Gastroesophageal sphincter (tissue), 4 donors: ENCODE data around the gene ATP6V1E1. TPM values are rescaled to one million over a fixed set of nuclear protein-coding genes. Genes with fewer than 3 reads are reported as not detected.

Experiments used
- ATAC-seq: fragments of 150-250 bp; one replicate; pipeline ENCODE4 v1.9.1; 2016; ENCODE audit warnings: mild to moderate bottlenecking, moderate library complexity
- H3K27ac ChIP-seq, 4 donors: fragments of 200-600 bp; sonication (generic) in 3 of 4; 1 replicate in 3 of 4; 2 replicates in 1 of 4; pipeline ENCODE4 v1.5.1; 2016 to 2019
- H3K27me3 ChIP-seq: fragments of 200-600 bp; sonication (generic); one replicate; pipeline ENCODE4 v1.5.1; 2019
- H3K36me3 ChIP-seq, 2 donors: fragments of 200-600 bp; sonication (generic); one replicate each; pipeline ENCODE4 v1.5.1; 2019; ENCODE audit warnings: control low read depth in 1 of 2
- H3K4me1 ChIP-seq, 3 donors: fragments of 200-600 bp; sonication (generic); 1 replicate in 2 of 3; 2 replicates in 1 of 3; pipeline ENCODE4 v1.5.1; 2016 to 2019; ENCODE audit warnings: control low read depth in 2 of 3
- H3K4me3 ChIP-seq, 2 donors: fragments of 200-600 bp; sonication (generic); one replicate each; pipeline ENCODE4 v1.5.1; 2019; ENCODE audit warnings: mild to moderate bottlenecking in 1 of 2, moderate library complexity in 1 of 2
- H3K9me3 ChIP-seq, 3 donors: fragments of 200-600 bp; sonication (generic); one replicate each; pipeline ENCODE4 v1.5.1; 2017 to 2019; ENCODE audit warnings: control low read depth in 2 of 3
- CTCF ChIP-seq, 4 experiments: fragments of 200-600 bp in 2 of 4; fragments of 450-650 bp in 2 of 4; sonication (generic) in 1 of 4; IDR thresholded peaks; one replicate each; pipeline ENCODE4 v1.5.1; 2017 to 2019; ENCODE audit warnings: antibody characterized with exemption in 4 of 4, mild to moderate bottlenecking in 2 of 4, moderate library complexity in 2 of 4
- EP300 ChIP-seq: sonication (generic); formaldehyde crosslinking; IDR thresholded peaks from one replicate; pipeline ENCODE4 v1.6.1; 2017; ENCODE audit warnings: antibody characterized with exemption, mild to moderate bottlenecking
- POLR2A ChIP-seq, 2 donors: fragments of 450-650 bp; IDR thresholded peaks; one replicate each; pipeline ENCODE4 v1.6.1; 2017; ENCODE audit warnings: antibody characterized with exemption in 2 of 2, mild to moderate bottlenecking in 2 of 2, moderate library complexity in 1 of 2
- POLR2AphosphoS5 ChIP-seq: sonication (generic); formaldehyde crosslinking; IDR thresholded peaks from one replicate; pipeline ENCODE4 v1.6.1; 2017; ENCODE audit warnings: antibody characterized with exemption
- WGBS, 2 donors: methylation state at CpG; one replicate each; pipeline ENCODE4 v1.1.5; 2018; ENCODE audit warnings: low coverage in 1 of 2; 5-methylcytosine and 5-hydroxymethylcytosine counted together
- total RNA-seq, 4 donors: library from RNA; depleted of rRNA; stranded (reverse); fragments of >200 nt; gene quantifications; one replicate each; pipeline ENCODE4 v1.1.0, GENCODE V29; 2016

ATP6V1E1 gene
- total RNA-seq, 4 donors from 2014 or later, result 146 to 252 (median 195) TPM

- no peaks in the 10 kb centered on the region for H3K27me3 ChIP-seq
- H3K4me1 ChIP-seq, result no peaks in the 10 kb centered on the region
- ATAC-seq, result no peak
- peaks cover 0 to 100% of the 10 kb centered on the region in 2 donors for H3K36me3 ChIP-seq
- peak overlapping the region in 1 of 4 donors; percentile 77 for H3K27ac ChIP-seq
- no peaks in the 10 kb centered on the region for H3K9me3 ChIP-seq
- H3K4me3 ChIP-seq, result no peak overlapping the region
- 94% methylated on average over 6 of the region's 6 CpGs; no CpG with 5 or more reads in 1 of the 2 donors for WGBS, 2 donors
- no peak for TF ChIP-seq CTCF (IDR thresholded peaks at IDR 0.05)
Measured at GRCh38 chr22:17596226-17596625, 32.3 kb downstream of the ATP6V1E1 start.

GRCh38 chr22:17592201-17592600, 36.3 kb downstream of the ATP6V1E1 start:
- TF ChIP-seq POLR2AphosphoS5 (no peak), CTCF (IDR thresholded peaks at IDR 0.05) (no peak), EP300 (no peak), POLR2A (IDR thresholded peaks at IDR 0.05) (no peak)
- Histone ChIP-seq H3K9me3 (no peaks in the 10 kb centered on the region), H3K4me1 (no peaks in the 10 kb centered on the region), H3K27ac (peak overlapping the region in 1 of 4 donors; percentile 62), H3K27me3 (no peaks in the 10 kb centered on the region), H3K36me3 (peaks cover 0 to 76% of the 10 kb centered on the region in 2 donors), H3K4me3 (no peak overlapping the region)
- ATAC-seq, result no peak
- 80 to 95% methylated on average over 1 to 4 of the region's 5 CpGs for WGBS, 2 donors

- WGBS, 2 donors, result 60 to 76% methylated on average over 3 to 5 of the region's 5 CpGs
- H3K36me3 ChIP-seq, result peaks cover 0 to 60% of the 10 kb centered on the region in 2 donors
Measured at GRCh38 chr22:17590586-17590985, 38.0 kb downstream of the ATP6V1E1 start.

GRCh38 chr22:17589810-17590375, 38.7 kb downstream of the ATP6V1E1 start:
- TF ChIP-seq EP300 (no peak), POLR2AphosphoS5 (no peak), POLR2A (IDR thresholded peaks at IDR 0.05) (no peak), CTCF (IDR thresholded peaks at IDR 0.05) (no peak)
- Histone ChIP-seq H3K4me1 (no peaks in the 10 kb centered on the region), H3K27ac (peak overlapping the region in 3 of 4 donors; percentile 38 to 57 (median 47)), H3K27me3 (no peaks in the 10 kb centered on the region), H3K4me3 (no peak overlapping the region), H3K9me3 (no peaks in the 10 kb centered on the region), H3K36me3 (peaks cover 0 to 53% of the 10 kb centered on the region in 2 donors)
- no peak for ATAC-seq
- WGBS, 2 donors, result 83% methylated on average over 4 of the region's 10 CpGs; no CpG with 5 or more reads in 1 of the 2 donors

More at GRCh38 chr22:17590586-17590985, 38.0 kb downstream of the ATP6V1E1 start:
- Histone ChIP-seq H3K27ac (peak overlapping the region in 3 of 4 donors; percentile 25 to 57 (median 47)), H3K9me3 (no peaks in the 10 kb centered on the region), H3K27me3 (no peaks in the 10 kb centered on the region), H3K4me3 (no peak overlapping the region), H3K4me1 (no peaks in the 10 kb centered on the region)
- TF ChIP-seq POLR2AphosphoS5 (no peak), CTCF (IDR thresholded peaks at IDR 0.05) (no peak), POLR2A (IDR thresholded peaks at IDR 0.05) (no peak), EP300 (no peak)
- ATAC-seq, result no peak

- Histone ChIP-seq H3K4me3 (no peak overlapping the region), H3K36me3 (peaks cover 0 to 41% of the 10 kb centered on the region in 2 donors), H3K4me1 (no peaks in the 10 kb centered on the region), H3K27me3 (no peaks in the 10 kb centered on the region), H3K27ac (peak overlapping the region in 1 of 4 donors; percentile 57), H3K9me3 (no peaks in the 10 kb centered on the region)
- TF ChIP-seq EP300, result no peak
- TF ChIP-seq POLR2A (IDR thresholded peaks at IDR 0.05), result no peak
- no peak for TF ChIP-seq CTCF (IDR thresholded peaks at IDR 0.05)
- no peak for TF ChIP-seq POLR2AphosphoS5
- 87 to 94% methylated on average over 10 to 11 of the region's 11 CpGs for WGBS, 2 donors
- ATAC-seq, result no peak
Measured at GRCh38 chr22:17588606-17589005, 39.9 kb downstream of the ATP6V1E1 start.
